Measurements from ENCODE around the gene NT5E. TPM values are rescaled to one million over a fixed set of nuclear protein-coding genes. Genes with fewer than 3 reads are reported as not detected.

Gene NT5E
- total RNA-seq, 4 donors from 2014 or later = 14.7 to 40.6 (median 22.7) TPM

DNA sequence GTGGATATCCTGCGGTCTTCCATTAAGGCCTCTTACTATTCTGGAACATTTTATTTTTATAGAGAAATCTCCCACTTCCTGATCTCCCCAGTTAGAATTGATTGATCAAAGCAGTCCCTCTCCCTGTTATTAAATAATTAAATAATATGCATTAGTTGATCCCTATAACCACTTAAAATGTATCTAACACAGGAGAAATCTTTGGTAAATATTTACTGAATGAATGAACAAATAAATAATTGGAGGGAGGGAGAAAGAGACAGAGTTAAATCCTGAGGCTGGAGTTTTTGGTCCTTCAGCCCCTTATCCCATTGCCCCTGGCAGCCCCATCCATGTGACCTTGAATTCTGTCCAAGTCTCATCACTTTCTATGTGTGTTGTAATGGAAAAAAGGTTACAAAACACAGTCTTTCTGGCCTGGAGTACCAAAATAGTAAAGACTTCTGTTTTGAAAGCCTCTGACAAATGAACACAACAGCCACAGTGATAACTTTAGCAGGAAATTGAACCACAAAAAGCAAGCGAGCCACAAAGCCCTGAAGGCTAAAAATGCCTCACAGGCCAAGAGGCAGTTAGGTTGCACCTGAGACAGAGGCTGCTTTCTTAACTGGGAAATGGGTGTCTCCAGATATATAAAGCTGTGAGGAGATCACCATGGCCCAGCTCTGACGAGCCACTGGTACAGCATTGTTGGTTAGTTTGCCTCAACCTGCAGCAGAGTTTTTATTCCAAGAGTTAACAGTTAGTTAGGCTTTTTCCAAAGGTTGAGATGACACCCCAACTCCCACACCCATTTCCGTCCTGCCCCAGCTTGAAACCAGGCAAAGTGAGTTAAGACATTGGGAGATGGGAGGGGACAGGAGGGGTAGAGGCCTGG, 11.3 kb downstream of the NT5E start:
- Histone ChIP-seq H3K9me3 (no peaks in the 10 kb centered on the region), H3K4me1 (peaks cover 0 to 23% (median 8%) of the 10 kb centered on the region in 4 donors), H3K4me3 (no peak overlapping the region), H3K27me3 (no peaks in the 10 kb centered on the region), H3K27ac (peak overlapping the region; percentile 40 to 65 (median 47)), H3K36me3 (no peaks in the 10 kb centered on the region)
- no peak for TF ChIP-seq POLR2A (IDR thresholded peaks at IDR 0.05)
- TF ChIP-seq, protein P1, sequence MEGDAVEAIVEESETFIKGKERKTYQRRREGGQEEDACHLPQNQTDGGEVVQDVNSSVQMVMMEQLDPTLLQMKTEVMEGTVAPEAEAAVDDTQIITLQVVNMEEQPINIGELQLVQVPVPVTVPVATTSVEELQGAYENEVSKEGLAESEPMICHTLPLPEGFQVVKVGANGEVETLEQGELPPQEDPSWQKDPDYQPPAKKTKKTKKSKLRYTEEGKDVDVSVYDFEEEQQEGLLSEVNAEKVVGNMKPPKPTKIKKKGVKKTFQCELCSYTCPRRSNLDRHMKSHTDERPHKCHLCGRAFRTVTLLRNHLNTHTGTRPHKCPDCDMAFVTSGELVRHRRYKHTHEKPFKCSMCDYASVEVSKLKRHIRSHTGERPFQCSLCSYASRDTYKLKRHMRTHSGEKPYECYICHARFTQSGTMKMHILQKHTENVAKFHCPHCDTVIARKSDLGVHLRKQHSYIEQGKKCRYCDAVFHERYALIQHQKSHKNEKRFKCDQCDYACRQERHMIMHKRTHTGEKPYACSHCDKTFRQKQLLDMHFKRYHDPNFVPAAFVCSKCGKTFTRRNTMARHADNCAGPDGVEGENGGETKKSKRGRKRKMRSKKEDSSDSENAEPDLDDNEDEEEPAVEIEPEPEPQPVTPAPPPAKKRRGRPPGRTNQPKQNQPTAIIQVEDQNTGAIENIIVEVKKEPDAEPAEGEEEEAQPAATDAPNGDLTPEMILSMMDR (IDR thresholded peaks at IDR 0.05) = no peak
- peak in 2 of 3 donors; percentile 40 to 63 for DNase-seq

DNA sequence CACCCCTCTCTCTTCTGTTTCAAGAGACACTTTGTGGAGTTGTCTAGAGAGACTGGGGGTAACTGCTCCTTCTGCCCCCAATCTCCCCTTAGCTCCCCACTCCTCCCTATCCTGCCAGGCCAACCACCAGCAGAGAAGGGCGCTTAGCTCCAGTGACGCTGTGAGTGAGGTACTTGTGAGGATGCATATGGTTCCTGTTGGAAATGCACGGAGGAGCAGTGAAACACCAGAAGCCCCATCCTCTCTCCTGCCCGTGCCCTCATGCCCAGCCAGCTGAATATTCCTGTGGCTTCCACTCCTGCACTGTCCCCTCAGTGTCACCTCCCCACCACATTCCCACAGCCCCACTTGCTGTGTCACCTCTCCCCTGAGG, 11.9 kb downstream of the NT5E start:
- Histone ChIP-seq H3K9me3 (no peaks in the 10 kb centered on the region), H3K36me3 (no peaks in the 10 kb centered on the region), H3K4me3 (no peak overlapping the region), H3K27ac (peak overlapping the region; percentile 22 to 65 (median 47)), H3K4me1 (peaks cover 0 to 23% (median 8%) of the 10 kb centered on the region in 4 donors), H3K27me3 (no peaks in the 10 kb centered on the region)
- TF ChIP-seq, protein P1 (IDR thresholded peaks at IDR 0.05) = no peak
- TF ChIP-seq POLR2A (IDR thresholded peaks at IDR 0.05) = no peak
- no peak for DNase-seq

DNA sequence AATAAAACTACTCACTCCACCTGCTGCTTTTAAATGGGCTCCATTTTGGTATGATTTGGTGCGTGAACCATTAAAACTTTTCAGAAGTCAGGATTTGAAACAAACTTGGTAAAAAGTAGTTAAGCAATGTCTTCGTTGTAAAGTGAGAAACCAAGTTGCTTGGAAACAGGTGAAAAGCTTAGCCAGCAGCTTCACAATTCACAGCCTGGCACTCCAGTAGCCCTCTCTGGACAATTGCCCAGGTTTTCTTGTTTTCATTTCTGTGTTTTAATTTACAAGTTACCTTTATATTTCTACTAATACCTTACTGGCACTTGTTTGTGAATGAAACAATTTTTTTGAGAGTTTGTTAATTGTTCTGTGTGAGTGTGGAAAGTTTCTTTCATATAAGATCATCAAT, 12.8 kb downstream of the NT5E start:
- DNase-seq = no peak
- H3K4me1 ChIP-seq = peaks cover 0 to 23% (median 8%) of the 10 kb centered on the region in 4 donors

DNA sequence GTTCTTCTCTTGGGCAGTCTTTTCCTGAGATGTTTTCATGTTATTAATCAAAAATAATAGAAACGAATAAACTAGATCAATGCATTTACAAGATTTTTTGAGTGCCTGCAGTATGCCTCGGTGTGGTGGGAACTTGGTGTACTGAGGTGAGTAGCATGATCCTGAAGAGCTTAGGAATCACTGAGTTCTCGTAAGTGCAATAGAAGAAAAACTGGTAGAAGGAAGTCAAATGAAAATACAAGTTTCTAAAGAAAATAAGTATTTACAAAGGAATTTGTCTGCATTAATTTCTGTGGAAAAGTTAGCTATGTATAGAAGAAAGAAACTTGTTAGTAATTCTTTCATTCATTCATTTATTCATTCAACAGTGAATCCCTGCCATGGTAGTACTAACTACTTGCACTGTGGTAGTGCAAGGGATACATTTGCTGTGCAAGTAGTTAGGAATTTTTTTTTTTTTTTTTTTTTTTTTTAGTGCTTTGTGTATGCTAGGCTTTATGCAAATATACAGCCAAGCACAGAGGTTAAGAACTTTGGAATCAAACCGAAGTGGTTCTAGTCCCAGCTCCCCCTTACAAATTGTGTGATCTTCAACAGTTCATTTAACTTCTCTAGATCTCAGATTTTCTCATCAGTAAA, 13.9 kb downstream of the NT5E start:
- Histone ChIP-seq H3K27me3 (no peaks in the 10 kb centered on the region), H3K4me1 (peaks cover 0 to 21% (median 8%) of the 10 kb centered on the region in 4 donors), H3K27ac (no peak overlapping the region), H3K4me3 (no peak overlapping the region), H3K36me3 (peaks cover 0 to 2% (median 0%) of the 10 kb centered on the region in 3 donors), H3K9me3 (no peaks in the 10 kb centered on the region)
- TF ChIP-seq, protein P1 (IDR thresholded peaks at IDR 0.05) = no peak
- no peak for TF ChIP-seq POLR2A (IDR thresholded peaks at IDR 0.05)
- DNase-seq = no peak

More for the DNA sequence above, 12.8 kb downstream of the NT5E start:
- no peaks in the 10 kb centered on the region for H3K36me3 ChIP-seq
- no peaks in the 10 kb centered on the region for H3K9me3 ChIP-seq
- peak overlapping the region in 1 of 4 donors; percentile 65 for H3K27ac ChIP-seq
- TF ChIP-seq POLR2A (IDR thresholded peaks at IDR 0.05) = no peak
- TF ChIP-seq, protein P1 (IDR thresholded peaks at IDR 0.05) = no peak
- H3K27me3 ChIP-seq = no peaks in the 10 kb centered on the region
- no peak overlapping the region for H3K4me3 ChIP-seq

DNA sequence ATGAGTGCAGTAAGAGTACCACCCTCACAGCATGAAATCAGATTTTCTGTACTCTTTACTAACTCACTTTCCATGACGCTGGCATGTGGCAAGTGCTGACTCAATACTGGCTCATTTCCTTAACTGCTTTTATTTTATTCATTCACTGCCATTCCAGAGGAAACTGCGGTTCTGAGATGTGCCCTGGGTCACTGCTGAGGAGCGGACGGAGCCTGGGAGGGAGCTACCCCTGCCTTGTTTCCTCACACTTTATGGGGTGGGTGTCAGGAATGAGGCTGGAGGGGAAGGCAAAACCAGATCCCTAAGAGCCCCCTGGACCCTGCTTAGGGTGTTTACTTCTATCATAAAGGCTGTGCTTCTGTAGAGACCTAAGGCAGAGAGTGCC, 14.4 kb downstream of the NT5E start:
- Histone ChIP-seq H3K27ac (no peak overlapping the region), H3K9me3 (no peaks in the 10 kb centered on the region), H3K4me1 (peaks cover 0 to 21% (median 8%) of the 10 kb centered on the region in 4 donors), H3K4me3 (no peak overlapping the region), H3K27me3 (no peaks in the 10 kb centered on the region), H3K36me3 (peaks cover 0 to 4% (median 0%) of the 10 kb centered on the region in 3 donors)
- no peak for DNase-seq
- TF ChIP-seq POLR2A (IDR thresholded peaks at IDR 0.05) = no peak
- TF ChIP-seq, protein P1 (IDR thresholded peaks at IDR 0.05) = no peak
